Activated naive CD8-positive, alpha-beta T cell treated with anti-CD3 and anti-CD28 coated beads, Interleukin-2, amount 10 ng/mL, durations not matched to agents 7 days and 5 days (primary cell): ENCODE results near the gene MYADML2. TPM values are rescaled to one million over a fixed set of nuclear protein-coding genes. Genes with fewer than 3 reads are reported as not detected.
"Not testable (repeated sequence)": the region's sequence is repeated elsewhere in the genome, so short reads cannot be mapped to it uniquely, and the experiment has no call there.

ENCODE experiments used
- ATAC-seq: fragments of 150-1000 bp; cut with Tn5 transposase; one replicate; pipeline ENCODE4 v1.10.0; 2021; ENCODE audit warnings: low read depth, moderate library complexity
- POLR2A ChIA-PET: fragments of 350-600 bp; sonication (Branson Sonifier 250); formaldehyde crosslinking; loops from one replicate; lab custom pipeline; 2021; ENCODE audit warnings: antibody characterized with exemption; lab: Charles Lee
- DNase-seq: peaks from one replicate; pipeline ENCODE4 v3.0.0; 2021
- H3K27ac Mint-ChIP-seq: one replicate; pipeline ENCODE4 v1.8.0; 2022; ENCODE audit warnings: mild to moderate bottlenecking, mixed read lengths
- H3K27me3 Mint-ChIP-seq: one replicate; pipeline ENCODE4 v1.8.0; 2022; ENCODE audit warnings: mild to moderate bottlenecking, moderate library complexity, mixed read lengths
- H3K36me3 Mint-ChIP-seq: one replicate; pipeline ENCODE4 v1.8.0; 2021; ENCODE audit warnings: mild to moderate bottlenecking, mixed read lengths
- H3K4me1 Mint-ChIP-seq: one replicate; pipeline ENCODE4 v1.8.0; 2021; ENCODE audit warnings: mixed read lengths
- H3K4me3 Mint-ChIP-seq: one replicate; pipeline ENCODE4 v1.8.0; 2022; ENCODE audit warnings: mild to moderate bottlenecking, moderate library complexity, mixed read lengths
- H3K9me3 Mint-ChIP-seq: one replicate; pipeline ENCODE4 v1.8.0; 2021; ENCODE audit warnings: mixed read lengths
- total RNA-seq, 2 experiments: library from RNA; stranded (reverse); gene quantifications; one replicate each; pipeline ENCODE4 v1.2.3, GENCODE V29; 2021

Gene MYADML2
- total RNA-seq, 2 experiments from 2014 or later: not detected

- POLR2A ChIA-PET: no interaction called here
- no peaks in the 10 kb centered on the region for H3K9me3 Mint-ChIP-seq
- no peak overlapping the region for H3K27ac Mint-ChIP-seq
These were observed 37.9 kb upstream of the MYADML2 start for GRCh38 chr17:81984773-81985410.

DNA sequence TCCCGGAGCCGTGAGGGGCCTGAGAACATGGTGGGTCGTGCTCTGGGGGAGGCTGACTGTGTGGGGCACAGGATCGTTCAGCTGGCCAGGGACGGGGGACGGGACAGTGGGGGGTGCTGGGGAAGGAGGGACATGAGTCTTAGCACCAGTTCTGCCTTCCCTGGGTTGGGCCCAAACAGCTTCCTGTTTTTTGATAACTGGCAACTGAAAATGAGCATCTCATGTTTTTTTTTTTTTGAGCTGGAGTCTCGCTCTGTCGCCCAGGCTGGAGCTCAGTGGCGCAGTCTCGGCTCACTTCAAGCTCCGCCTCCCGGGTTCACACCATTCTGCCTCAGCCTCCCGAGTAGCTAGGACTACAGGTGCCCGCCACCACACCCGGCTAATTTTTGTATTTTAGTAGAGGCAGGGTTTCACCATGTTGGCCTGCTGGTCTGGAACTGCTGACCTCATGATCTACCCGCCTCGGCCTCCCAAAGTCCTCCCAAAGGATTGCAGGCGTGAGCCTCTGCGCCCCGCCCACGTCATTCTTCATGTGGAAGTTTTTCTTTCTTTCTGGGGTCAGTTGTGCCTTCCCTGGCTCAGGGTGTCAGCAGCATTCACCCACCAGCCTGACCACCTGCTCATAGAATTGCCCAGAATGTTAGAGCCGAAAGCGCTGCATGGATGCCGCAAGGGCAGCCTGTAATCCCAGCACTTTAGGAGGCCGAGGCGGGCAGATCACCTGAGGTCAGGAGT, 36.8 kb upstream of the MYADML2 start:
- POLR2A ChIA-PET: interaction anchor here (0.7 kb wide), 1 partner anchor 945 kb away, joined by 3 read pairs; no protein-coding TSS in a partner anchor
- Mint-ChIP-seq H3K9me3 (no peaks in the 10 kb centered on the region), H3K27ac (no peak overlapping the region), H3K4me3 (no peak overlapping the region), H3K4me1 (peaks cover 21% of the 10 kb centered on the region), H3K36me3 (peaks cover 19% of the 10 kb centered on the region), H3K27me3 (peaks cover 4% of the 10 kb centered on the region)
- no peak for DNase-seq
- ATAC-seq: no peak

More at GRCh38 chr17:81984773-81985410, 37.9 kb upstream of the MYADML2 start:
- Mint-ChIP-seq H3K4me1 (peaks cover 15% of the 10 kb centered on the region), H3K36me3 (peaks cover 15% of the 10 kb centered on the region), H3K4me3 (no peak overlapping the region), H3K27me3 (peaks cover 4% of the 10 kb centered on the region)
- ATAC-seq (no peak), DNase-seq (no peak)

DNA sequence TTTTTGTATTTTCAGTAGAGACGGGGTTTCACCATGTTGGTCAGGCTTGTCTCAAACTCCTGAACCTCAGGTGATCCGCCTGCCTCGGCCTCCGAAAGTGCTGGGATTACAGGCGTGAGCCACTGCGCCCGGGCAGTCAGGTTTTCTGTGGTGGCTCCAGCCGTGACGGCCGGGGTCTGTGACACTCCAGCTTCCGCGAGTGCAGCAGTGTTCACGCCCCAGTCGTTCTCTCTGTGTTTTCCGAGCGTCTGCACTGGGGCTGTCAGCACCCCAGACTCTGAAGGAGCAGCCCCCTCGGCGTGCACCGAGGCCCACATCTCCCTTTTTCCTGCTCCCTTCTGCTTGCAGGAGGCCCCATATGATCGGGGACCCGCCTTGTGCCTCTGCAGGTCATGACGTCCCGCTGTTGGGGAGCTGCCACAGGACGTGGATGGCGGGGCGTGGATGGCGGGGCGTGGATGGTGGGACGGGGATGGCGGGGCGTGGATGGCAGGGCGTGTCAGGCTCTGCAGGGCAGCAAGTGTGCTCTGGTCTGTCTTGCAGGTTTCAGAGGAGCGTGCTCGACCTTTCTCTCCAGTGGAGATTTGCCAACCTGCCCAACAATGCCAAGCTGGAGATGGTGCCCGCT, 36.1 kb upstream of the MYADML2 start:
- peaks cover 20% of the 10 kb centered on the region for H3K36me3 Mint-ChIP-seq
- no peak for DNase-seq
- H3K27me3 Mint-ChIP-seq: peaks cover 4% of the 10 kb centered on the region

GRCh38 chr17:81981511-81981910, 34.5 kb upstream of the MYADML2 start:
- H3K4me3 Mint-ChIP-seq, POLR2A ChIA-PET, H3K27ac Mint-ChIP-seq, DNase-seq, H3K9me3 Mint-ChIP-seq, H3K27me3 Mint-ChIP-seq, ATAC-seq: not testable (repeated sequence)
- Mint-ChIP-seq H3K4me1 (peaks cover 25% of the 10 kb centered on the region), H3K36me3 (peaks cover 19% of the 10 kb centered on the region)

More for the DNA sequence above, 36.1 kb upstream of the MYADML2 start:
- no peak for ATAC-seq
- POLR2A ChIA-PET: no interaction called here
- Mint-ChIP-seq H3K9me3 (no peaks in the 10 kb centered on the region), H3K4me1 (peaks cover 24% of the 10 kb centered on the region), H3K4me3 (no peak overlapping the region), H3K27ac (no peak overlapping the region)

GRCh38 chr17:81980707-81981343, 33.8 kb upstream of the MYADML2 start:
- Mint-ChIP-seq H3K4me1 (peaks cover 28% of the 10 kb centered on the region), H3K27ac (no peak overlapping the region), H3K27me3 (peaks cover 4% of the 10 kb centered on the region), H3K9me3 (no peaks in the 10 kb centered on the region), H3K36me3 (peaks cover 18% of the 10 kb centered on the region), H3K4me3 (no peak overlapping the region)
- ATAC-seq: no peak
- POLR2A ChIA-PET: no interaction called here
- DNase-seq: no peak

GRCh38 chr17:81980122-81980521, 33.1 kb upstream of the MYADML2 start:
- Mint-ChIP-seq H3K4me3 (no peak overlapping the region), H3K27me3 (peaks cover 4% of the 10 kb centered on the region), H3K4me1 (peaks cover 28% of the 10 kb centered on the region), H3K9me3 (no peaks in the 10 kb centered on the region), H3K36me3 (peaks cover 15% of the 10 kb centered on the region), H3K27ac (peak overlapping the region; percentile 18)
- no peak for ATAC-seq
- no peak for DNase-seq
- POLR2A ChIA-PET: no interaction called here

GRCh38 chr17:81978524-81979298, 31.7 kb upstream of the MYADML2 start:
- ATAC-seq: no peak
- H3K27ac Mint-ChIP-seq: peak overlapping the region; percentile 67
- H3K9me3 Mint-ChIP-seq: no peaks in the 10 kb centered on the region
- H3K4me3 Mint-ChIP-seq: peak overlapping the region; percentile 69
- peaks cover 28% of the 10 kb centered on the region for H3K4me1 Mint-ChIP-seq
- peaks cover 9% of the 10 kb centered on the region for H3K27me3 Mint-ChIP-seq
- peaks cover 11% of the 10 kb centered on the region for H3K36me3 Mint-ChIP-seq
- POLR2A ChIA-PET: interaction anchor here (0.7 to 3.0 kb wide), 5 partner anchors 11 to 44 kb away, joined by 3 to 31 read pairs (median 6); partner anchors contain the start of genes CENPX and LRRC45
- no peak for DNase-seq

DNA sequence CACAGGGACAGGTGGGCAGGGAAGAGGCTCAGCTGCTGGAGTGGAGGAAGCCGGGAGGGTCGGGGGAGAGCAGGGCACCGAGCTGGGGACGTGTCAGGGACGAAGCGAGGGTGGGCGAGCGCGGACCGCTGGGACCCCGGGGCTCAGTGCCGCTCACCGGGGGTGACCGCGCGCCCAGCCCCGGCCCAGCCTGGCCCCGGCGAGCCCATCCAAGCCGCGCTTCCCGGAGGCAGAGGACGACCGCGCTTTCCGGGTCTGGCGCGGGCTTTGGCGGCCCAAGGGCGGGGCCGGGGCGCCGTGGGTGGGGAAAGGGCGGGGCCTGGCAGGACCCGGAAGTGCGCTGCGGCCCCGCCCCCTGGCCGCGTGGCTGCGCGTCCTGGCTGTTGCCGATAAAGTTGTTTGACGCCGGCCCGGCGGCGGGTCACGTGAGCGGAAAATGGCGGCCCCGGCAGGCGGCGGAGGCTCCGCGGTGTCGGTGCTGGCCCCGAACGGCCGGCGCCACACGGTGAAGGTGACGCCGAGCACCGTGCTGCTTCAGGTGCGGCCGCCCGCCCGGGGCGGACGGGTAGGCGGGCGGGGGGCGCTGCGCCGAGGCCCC, 30.3 kb upstream of the MYADML2 start, which contains the start of gene ASPSCR1:
Gene ASPSCR1 (plus strand): TSS at position 419 of the 598 bp plus-strand sequence. CDS start 18 bp downstream, at position 437.
- H3K36me3 Mint-ChIP-seq: peaks cover 11% of the 10 kb centered on the region
- peak; percentile 72 for ATAC-seq
- DNase-seq: peak; percentile 98
- POLR2A ChIA-PET: interaction anchor here (1.0 to 3.0 kb wide), 3 partner anchors 9 to 46 kb away, joined by 3 to 31 read pairs (median 7); partner anchors contain the start of genes CENPX and LRRC45
- H3K4me1 Mint-ChIP-seq: peaks cover 28% of the 10 kb centered on the region
- peaks cover 10% of the 10 kb centered on the region for H3K27me3 Mint-ChIP-seq
- no peaks in the 10 kb centered on the region for H3K9me3 Mint-ChIP-seq
- H3K27ac Mint-ChIP-seq: peak within 1 kb of the TSS; percentile 99
- peak within 1 kb of the TSS; percentile 97 for H3K4me3 Mint-ChIP-seq

DNA sequence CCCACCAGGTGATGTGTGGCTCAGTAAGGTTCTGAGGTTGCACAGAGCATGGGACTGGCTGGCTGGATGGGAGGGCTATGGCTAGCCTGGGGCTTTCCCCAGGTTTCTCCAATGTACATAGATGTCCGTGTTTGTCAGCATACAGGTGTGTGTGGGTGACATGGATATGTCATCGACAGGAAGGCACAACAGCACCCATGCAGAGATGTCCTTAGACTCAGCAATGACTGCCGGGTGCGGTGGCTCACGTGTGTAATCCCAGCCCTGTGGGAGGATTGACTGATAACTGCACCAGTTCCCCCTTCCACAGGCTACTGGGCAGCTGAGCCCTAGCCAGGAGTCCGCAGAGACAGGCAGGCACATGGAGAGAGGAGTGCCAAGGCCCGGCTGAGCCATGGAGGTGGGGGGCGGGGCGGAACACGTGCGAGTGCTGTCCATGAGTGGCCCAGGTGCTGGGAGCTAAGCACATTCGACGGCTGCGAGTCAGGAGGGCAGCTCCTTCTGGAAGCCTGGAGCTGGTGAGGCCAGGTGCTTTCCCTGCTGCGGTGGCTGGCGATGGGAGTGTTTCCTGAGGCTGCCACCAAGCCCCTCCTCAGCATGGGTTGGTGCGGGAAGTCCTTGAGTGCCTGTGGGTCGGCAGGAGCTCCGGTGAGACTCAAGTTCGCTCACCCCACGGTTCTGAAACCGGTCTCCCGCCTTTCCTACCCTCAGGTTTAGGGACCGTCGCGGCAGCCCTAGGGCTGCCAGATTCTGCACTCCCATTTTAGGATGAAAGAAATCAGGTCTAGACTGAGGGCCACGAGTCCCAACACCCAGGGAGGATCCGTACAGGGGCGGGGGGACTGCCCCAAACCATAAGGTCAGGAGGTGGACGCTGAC, 29.5 kb upstream of the MYADML2 start:
- H3K9me3 Mint-ChIP-seq: no peaks in the 10 kb centered on the region
- peak; percentile 22 for ATAC-seq
- H3K4me3 Mint-ChIP-seq: peak overlapping the region; percentile 97
- peaks cover 28% of the 10 kb centered on the region for H3K4me1 Mint-ChIP-seq
- peak; percentile 52 for DNase-seq
- POLR2A ChIA-PET: interaction anchor here (1.2 to 3.0 kb wide), 2 partner anchors 9 to 46 kb away, joined by 7 to 31 read pairs; partner anchors contain the start of genes CENPX and LRRC45
- peak overlapping the region; percentile 99 for H3K27ac Mint-ChIP-seq
- peaks cover 11% of the 10 kb centered on the region for H3K36me3 Mint-ChIP-seq
- H3K27me3 Mint-ChIP-seq: peaks cover 13% of the 10 kb centered on the region

GRCh38 chr17:81973432-81973831, 26.4 kb upstream of the MYADML2 start:
- no peak for ATAC-seq
- no peaks in the 10 kb centered on the region for H3K9me3 Mint-ChIP-seq

More at GRCh38 chr17:81973432-81973831, 26.4 kb upstream of the MYADML2 start:
- Mint-ChIP-seq H3K27ac (no peak overlapping the region), H3K4me3 (no peak overlapping the region), H3K36me3 (peaks cover 3% of the 10 kb centered on the region), H3K27me3 (peaks cover 9% of the 10 kb centered on the region), H3K4me1 (peaks cover 12% of the 10 kb centered on the region)
- POLR2A ChIA-PET: no interaction called here
- DNase-seq: no peak
